Spinal cord (tissue), 10 donors: ENCODE data around the gene PARD3B. TPM values are rescaled to one million over a fixed set of nuclear protein-coding genes. Genes with fewer than 3 reads are reported as not detected.

ENCODE experiments used
- DNase-seq, 6 donors: peaks; one replicate each; pipeline versions ENCODE4 v3.0.0 to v3.0.0-alpha.2; 2013 to 2015; ENCODE audit warnings: low spot score in 6 of 6, low read depth in 4 of 6
- H3K27ac ChIP-seq: one replicate; pipeline ENCODE4 v1.5.1; 2013; ENCODE audit warnings: low read depth, low read length, control low read depth
- H3K27me3 ChIP-seq: one replicate; pipeline ENCODE4 v1.6.1; 2013; ENCODE audit warnings: low read length; ENCODE audit not compliant: control insufficient read depth, insufficient read depth
- H3K36me3 ChIP-seq: one replicate; pipeline ENCODE4 v1.6.1; 2013; ENCODE audit warnings: low read length; ENCODE audit not compliant: control insufficient read depth, insufficient read depth
- H3K4me1 ChIP-seq: one replicate; pipeline ENCODE4 v1.6.1; 2013; ENCODE audit warnings: low read length; ENCODE audit not compliant: control insufficient read depth, insufficient read depth
- H3K4me3 ChIP-seq: one replicate; pipeline ENCODE4 v1.5.1; 2013; ENCODE audit warnings: low read depth, low read length, control low read depth
- H3K9me3 ChIP-seq: one replicate; pipeline ENCODE4 v1.6.1; 2013; ENCODE audit warnings: low read length; ENCODE audit not compliant: control insufficient read depth, insufficient read depth
- WGBS: methylation state at CpG from one replicate; pipeline ENCODE4 v1.1.5; 2013; ENCODE audit warnings: missing lambda C conversion rate; ENCODE audit not compliant: insufficient coverage; 5-methylcytosine and 5-hydroxymethylcytosine counted together
- polyA plus RNA-seq, 2 donors: library from polyadenylated mRNA; unstranded; fragments of 120-200 nt; gene quantifications; one replicate each; pipeline ENCODE4 v1.2.1, GENCODE V29; 2013; ENCODE audit not compliant: insufficient read length in 2 of 2
- total RNA-seq, 2 donors: library from RNA; depleted of rRNA in 1 of 2; stranded (reverse); fragments of 120-200 nt in 1 of 2; fragments of >200 nt in 1 of 2; gene quantifications; one replicate each; pipeline versions ENCODE4 v1.2.3 to v1.2.4, GENCODE V29; 2013 to 2014
- donor health status: healthy.

Gene PARD3B
- total and polyA plus RNA-seq, 4 donors, result 10.8 to 34.6 (median 22.1) TPM

GRCh38 chr2:205366336-205367060 is 821.2 kb downstream of the PARD3B start:
- 78% methylated on average over 4 of the region's 6 CpGs for WGBS
- H3K4me3 ChIP-seq, result no peak overlapping the region

GRCh38 chr2:205367331-205367935 is 822.2 kb downstream of the PARD3B start:
- no peaks in the 10 kb centered on the region for H3K36me3 ChIP-seq
- WGBS, result no CpG with 5 or more reads among the region's 2 CpGs

More at GRCh38 chr2:205366336-205367060, 821.2 kb downstream of the PARD3B start:
- Histone ChIP-seq H3K4me1 (no peaks in the 10 kb centered on the region), H3K27me3 (no peaks in the 10 kb centered on the region), H3K27ac (no peak overlapping the region), H3K9me3 (peaks cover 1% of the 10 kb centered on the region), H3K36me3 (no peaks in the 10 kb centered on the region)
- DNase-seq, result no peak

GRCh38 chr2:205369813-205370212 is 824.5 kb downstream of the PARD3B start:
- H3K4me1 ChIP-seq, result no peaks in the 10 kb centered on the region
- H3K9me3 ChIP-seq, result peaks cover 1% of the 10 kb centered on the region
- no peaks in the 10 kb centered on the region for H3K27me3 ChIP-seq
- no CpG with 5 or more reads among the region's 1 CpG for WGBS
- no peak for DNase-seq
- no peak overlapping the region for H3K4me3 ChIP-seq
- H3K36me3 ChIP-seq, result no peaks in the 10 kb centered on the region
- no peak overlapping the region for H3K27ac ChIP-seq

More at GRCh38 chr2:205367331-205367935, 822.2 kb downstream of the PARD3B start:
- H3K27me3 ChIP-seq, result no peaks in the 10 kb centered on the region
- DNase-seq, result no peak
- no peak overlapping the region for H3K4me3 ChIP-seq
- peaks cover 1% of the 10 kb centered on the region for H3K9me3 ChIP-seq
- no peaks in the 10 kb centered on the region for H3K4me1 ChIP-seq
- no peak overlapping the region for H3K27ac ChIP-seq

- no peak for DNase-seq
- no peak overlapping the region for H3K4me3 ChIP-seq
- H3K4me1 ChIP-seq, result no peaks in the 10 kb centered on the region
- H3K9me3 ChIP-seq, result peaks cover 1% of the 10 kb centered on the region
- no peaks in the 10 kb centered on the region for H3K36me3 ChIP-seq
- H3K27ac ChIP-seq, result no peak overlapping the region
- WGBS, result 100% methylated on average over 1 of the region's 2 CpGs
- no peaks in the 10 kb centered on the region for H3K27me3 ChIP-seq
Observed at GRCh38 chr2:205370726-205371125, 825.5 kb downstream of the PARD3B start.

- Histone ChIP-seq H3K27ac (no peak overlapping the region), H3K4me3 (no peak overlapping the region), H3K27me3 (no peaks in the 10 kb centered on the region), H3K9me3 (peaks cover 1% of the 10 kb centered on the region), H3K36me3 (no peaks in the 10 kb centered on the region), H3K4me1 (no peaks in the 10 kb centered on the region)
- no peak for DNase-seq
Observed at GRCh38 chr2:205372141-205372540, 826.9 kb downstream of the PARD3B start.

- Histone ChIP-seq H3K36me3 (no peaks in the 10 kb centered on the region), H3K4me3 (no peak overlapping the region), H3K27me3 (no peaks in the 10 kb centered on the region), H3K4me1 (no peaks in the 10 kb centered on the region), H3K9me3 (no peaks in the 10 kb centered on the region), H3K27ac (no peak overlapping the region)
- WGBS, result 83% methylated on average over 4 of the region's 9 CpGs
- DNase-seq, result no peak
Observed at GRCh38 chr2:205375461-205376448, 830.5 kb downstream of the PARD3B start.

GRCh38 chr2:205377324-205377723 is 832.0 kb downstream of the PARD3B start:
- no peak for DNase-seq
- Histone ChIP-seq H3K4me3 (no peak overlapping the region), H3K36me3 (no peaks in the 10 kb centered on the region), H3K4me1 (no peaks in the 10 kb centered on the region), H3K9me3 (no peaks in the 10 kb centered on the region), H3K27me3 (no peaks in the 10 kb centered on the region), H3K27ac (no peak overlapping the region)

GRCh38 chr2:205383601-205384000 is 838.3 kb downstream of the PARD3B start:
- H3K4me1 ChIP-seq, result no peaks in the 10 kb centered on the region
- WGBS, result no CpG with 5 or more reads among the region's 2 CpGs
- no peak overlapping the region for H3K27ac ChIP-seq
- DNase-seq, result no peak
- H3K4me3 ChIP-seq, result no peak overlapping the region
- H3K27me3 ChIP-seq, result no peaks in the 10 kb centered on the region
- no peaks in the 10 kb centered on the region for H3K9me3 ChIP-seq
- no peaks in the 10 kb centered on the region for H3K36me3 ChIP-seq

GRCh38 chr2:205386109-205386508 is 840.8 kb downstream of the PARD3B start:
- no peak overlapping the region for H3K4me3 ChIP-seq
- no peak for DNase-seq
- no peaks in the 10 kb centered on the region for H3K36me3 ChIP-seq
- no peaks in the 10 kb centered on the region for H3K27me3 ChIP-seq
- H3K4me1 ChIP-seq, result no peaks in the 10 kb centered on the region
- no peak overlapping the region for H3K27ac ChIP-seq
- 65% methylated on average over 2 of the region's 3 CpGs for WGBS
- H3K9me3 ChIP-seq, result no peaks in the 10 kb centered on the region
